DMS 273 (cell line): ENCODE data around the gene AXIN2.
A peak's percentile ranks its signal among the peaks of the same experiment; 100 is the strongest.
"Not testable (repeated sequence)": the region's sequence is repeated elsewhere in the genome, so short reads cannot be mapped to it uniquely, and the experiment has no call there.

Experiments used
- DNase-seq: peaks from one replicate; lab custom pipeline; 2025; ENCODE audit not compliant: unreplicated experiment; lab: John Stamatoyannopoulos, UW

Gene AXIN2

GRCh38 chr17:65538675-65539529 is 22.5 kb downstream of the AXIN2 start:
- DNase-seq, result no peak

- DNase-seq, result no peak
Measured at GRCh38 chr17:65537845-65538674, 23.4 kb downstream of the AXIN2 start.

GRCh38 chr17:65537343-65537844 is 24.1 kb downstream of the AXIN2 start:
- no peak for DNase-seq

GRCh38 chr17:65536573-65537342 is 24.7 kb downstream of the AXIN2 start:
- no peak for DNase-seq

GRCh38 chr17:65535777-65536572 is 25.5 kb downstream of the AXIN2 start:
- DNase-seq, result no peak

GRCh38 chr17:65533852-65534457 is 27.5 kb downstream of the AXIN2 start:
- no peak for DNase-seq

GRCh38 chr17:65533056-65533745 is 28.2 kb downstream of the AXIN2 start:
- no peak for DNase-seq

GRCh38 chr17:65532101-65532890 is 29.2 kb downstream of the AXIN2 start:
- DNase-seq, result no peak

- peak; percentile 54 for DNase-seq
Measured at GRCh38 chr17:65531256-65532100, 30.0 kb downstream of the AXIN2 start.

- DNase-seq, result no peak
Measured at GRCh38 chr17:65530523-65531255, 30.8 kb downstream of the AXIN2 start.

GRCh38 chr17:65529761-65530522 is 31.5 kb downstream of the AXIN2 start:
- no peak for DNase-seq

- DNase-seq, result no peak
Measured at GRCh38 chr17:65529040-65529633, 32.3 kb downstream of the AXIN2 start.

- DNase-seq, result no peak
Measured at GRCh38 chr17:65527857-65528591, 33.4 kb downstream of the AXIN2 start.

- DNase-seq, result no peak
Measured at GRCh38 chr17:65527381-65527780, 34.1 kb downstream of the AXIN2 start.

GRCh38 chr17:65526854-65527253 is 34.6 kb downstream of the AXIN2 start:
- not testable (repeated sequence) for DNase-seq
